Measurements from ENCODE around the gene PAOX. TPM values are rescaled to one million over a fixed set of nuclear protein-coding genes. Genes with fewer than 3 reads are reported as not detected.

PAOX gene
- total RNA-seq, 1 donor from 2014 or later: 8.8 TPM

- DNase-seq (ENCODE audit: low read depth, low spot score): no peak
Measured at GRCh38 chr10:133349577-133350011, 29.5 kb upstream of the PAOX start.

DNA sequence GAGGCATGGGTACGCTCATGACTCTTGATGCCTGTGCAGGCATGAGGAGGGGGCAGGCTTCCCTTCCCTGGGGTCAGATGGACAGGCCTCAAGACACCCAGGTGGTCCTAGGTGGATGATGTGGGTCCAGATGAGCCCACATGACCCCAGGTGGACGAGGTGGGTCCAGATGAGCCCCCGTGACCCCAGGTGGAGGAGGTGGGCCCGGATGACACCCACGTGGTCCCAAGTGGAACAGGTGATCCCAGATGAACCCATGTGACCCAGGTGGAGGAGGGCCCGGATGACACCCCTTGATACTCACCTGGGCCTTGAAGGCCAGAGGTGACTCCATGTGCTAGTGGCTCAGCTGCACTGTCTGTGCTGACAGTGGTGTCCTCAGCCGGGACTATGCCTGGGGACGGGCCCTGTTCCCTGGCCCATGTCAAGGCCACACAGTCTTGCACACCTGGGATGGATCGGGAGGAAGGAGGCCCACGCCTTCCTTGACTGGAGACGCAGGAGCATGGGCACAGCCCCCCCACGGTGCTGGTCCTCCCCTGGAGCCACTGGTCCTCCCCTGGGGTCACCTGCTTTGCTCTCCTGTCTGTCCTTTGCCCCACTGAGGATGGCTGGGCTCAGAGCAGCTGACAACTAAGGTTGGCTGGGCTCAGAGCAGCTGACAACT lies 28.6 kb upstream of the PAOX start:
- DNase-seq (ENCODE audit: low read depth, low spot score): no peak

GRCh38 chr10:133350950-133351329 lies 28.1 kb upstream of the PAOX start:
- DNase-seq (ENCODE audit: low read depth, low spot score): no peak

GRCh38 chr10:133351408-133352318 lies 27.4 kb upstream of the PAOX start:
- DNase-seq (ENCODE audit: low read depth, low spot score): no peak

DNA sequence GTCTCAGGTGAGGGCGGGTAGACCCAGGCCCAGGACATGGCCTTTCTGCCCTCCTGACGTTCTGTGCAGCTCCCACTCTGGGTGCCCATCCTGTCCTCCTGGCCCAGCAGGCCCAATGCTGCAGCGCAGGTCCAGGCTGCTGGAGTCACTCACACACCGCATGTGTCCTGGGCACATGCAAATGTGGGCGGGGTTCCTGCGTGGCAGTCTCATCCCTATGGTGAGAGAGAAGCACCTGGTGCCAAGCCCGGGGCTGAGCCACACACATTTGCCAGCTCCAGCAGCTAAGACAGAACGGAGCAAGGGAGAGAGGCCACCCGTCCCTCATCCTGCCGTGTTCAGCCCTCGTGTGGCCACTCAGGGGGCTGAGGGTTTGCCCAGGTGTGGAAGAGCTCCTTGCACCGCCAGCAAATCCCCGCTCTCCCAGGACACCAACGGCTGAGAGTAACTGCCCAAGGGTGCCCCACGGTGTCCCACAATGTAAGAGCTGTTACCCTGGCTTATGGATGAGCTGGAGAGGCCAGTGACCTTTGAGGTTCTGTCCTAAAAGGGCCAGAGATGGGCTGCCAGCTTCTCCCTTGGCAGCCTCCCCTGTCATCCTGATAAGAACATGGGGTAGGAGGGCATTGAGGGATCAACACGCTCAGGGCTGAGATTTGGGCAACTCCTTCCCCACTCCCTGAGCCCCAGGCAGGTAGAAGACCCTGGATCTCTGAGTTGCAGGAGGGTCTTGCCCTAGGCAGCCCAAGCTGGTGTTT lies 25.7 kb upstream of the PAOX start:
- no peak for DNase-seq (ENCODE audit: low read depth, low spot score)

GRCh38 chr10:133353988-133354605 lies 25.0 kb upstream of the PAOX start:
- no peak for DNase-seq (ENCODE audit: low read depth, low spot score)

GRCh38 chr10:133354672-133355240 lies 24.3 kb upstream of the PAOX start:
- no peak for DNase-seq (ENCODE audit: low read depth, low spot score)

GRCh38 chr10:133355266-133355665 lies 23.8 kb upstream of the PAOX start:
- DNase-seq (ENCODE audit: low read depth, low spot score): no peak

DNA sequence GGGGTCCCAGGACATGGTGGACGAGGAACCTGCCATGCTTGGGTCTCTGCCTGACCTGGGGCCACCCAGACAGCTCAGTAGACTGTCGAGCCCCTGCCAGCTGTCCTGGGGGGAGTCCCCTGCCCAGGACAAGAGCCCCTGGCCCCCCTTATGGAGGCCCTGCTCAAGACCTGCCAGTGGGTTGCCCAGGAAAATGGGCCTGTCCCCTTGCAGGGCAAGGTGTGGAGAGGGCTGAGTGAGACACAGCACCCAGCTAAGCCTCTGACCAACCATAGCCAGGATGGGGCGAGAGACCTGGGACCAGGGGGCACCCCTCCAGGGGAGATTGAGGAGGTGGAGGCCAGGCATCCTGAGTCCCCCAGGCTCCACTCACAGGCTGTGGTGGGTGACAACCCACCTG lies 23.1 kb upstream of the PAOX start:
- no peak for DNase-seq (ENCODE audit: low read depth, low spot score)

- no peak for DNase-seq (ENCODE audit: low read depth, low spot score)
Measured at GRCh38 chr10:133356549-133357284, 22.3 kb upstream of the PAOX start.

DNA sequence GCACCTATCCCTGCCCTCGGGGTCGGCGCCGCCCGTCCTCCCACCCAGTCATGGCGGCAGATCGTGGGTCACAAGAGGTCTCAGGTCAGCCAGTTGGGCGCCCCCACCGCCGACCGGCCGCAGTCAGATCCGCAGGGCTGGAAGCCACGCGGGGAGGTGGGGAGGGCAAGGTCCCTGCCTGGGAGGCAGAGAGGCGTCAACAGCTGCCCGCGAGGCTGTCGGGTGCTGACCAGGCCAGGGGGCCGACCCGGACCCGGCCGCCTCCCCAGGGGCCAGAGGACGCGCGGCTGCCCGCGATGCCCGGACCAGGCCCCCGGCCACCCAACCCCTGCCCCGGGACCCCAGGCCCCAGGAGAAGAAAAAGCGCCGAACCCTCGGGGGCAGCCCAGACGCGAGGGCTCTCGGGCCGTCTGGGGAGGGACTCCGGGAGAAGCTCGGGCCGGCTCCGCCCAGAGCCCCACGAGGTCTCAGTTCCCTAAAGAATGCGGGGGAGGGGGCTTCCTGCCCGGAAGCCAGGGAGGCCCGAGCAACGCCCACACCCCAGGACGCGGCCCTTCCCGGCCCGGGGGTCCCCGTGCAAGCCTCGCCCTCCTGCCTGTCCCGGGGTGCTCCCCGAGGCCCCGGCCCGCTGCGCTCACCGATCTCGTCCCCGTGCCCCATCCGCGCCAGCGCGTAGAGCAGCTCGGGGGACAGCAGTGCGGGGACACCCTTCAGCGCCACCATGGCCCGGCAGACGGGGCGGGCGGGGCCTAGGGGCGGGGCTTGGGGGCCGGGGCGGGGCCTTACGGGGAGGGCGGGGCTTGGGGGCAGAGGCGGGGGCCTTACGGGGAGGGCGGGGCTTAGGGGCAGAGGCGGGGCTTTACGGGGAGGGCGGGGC lies 21.5 kb upstream of the PAOX start, which contains the start of gene FUOM:
TSS of gene FUOM (minus strand) at position 735 of the 877 bp plus-strand sequence. CDS start at position 723, 12 bp downstream.
- DNase-seq (ENCODE audit: low read depth, low spot score): no peak

GRCh38 chr10:133358162-133358924 lies 20.7 kb upstream of the PAOX start:
- DNase-seq (ENCODE audit: low read depth, low spot score): no peak

DNA sequence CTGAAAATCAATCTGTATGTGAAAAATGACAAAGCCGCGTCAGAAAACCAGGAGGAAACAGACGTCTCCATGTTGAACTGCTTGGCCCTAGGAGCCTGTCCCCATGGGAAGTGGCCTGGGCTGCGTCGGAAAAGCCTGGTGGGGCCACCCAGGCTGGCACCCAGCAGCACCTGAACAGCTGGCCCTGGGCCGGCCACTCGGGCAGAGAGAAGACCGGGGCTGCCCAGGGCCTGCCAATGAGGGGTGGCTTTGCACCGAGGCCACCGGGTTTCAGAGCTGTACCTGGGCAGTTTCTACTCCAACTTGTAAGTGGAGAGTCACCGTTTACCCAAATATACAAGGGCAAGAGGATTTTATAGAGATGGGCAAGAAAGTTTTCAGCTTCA lies 20.1 kb upstream of the PAOX start:
- DNase-seq (ENCODE audit: low read depth, low spot score): no peak

DNA sequence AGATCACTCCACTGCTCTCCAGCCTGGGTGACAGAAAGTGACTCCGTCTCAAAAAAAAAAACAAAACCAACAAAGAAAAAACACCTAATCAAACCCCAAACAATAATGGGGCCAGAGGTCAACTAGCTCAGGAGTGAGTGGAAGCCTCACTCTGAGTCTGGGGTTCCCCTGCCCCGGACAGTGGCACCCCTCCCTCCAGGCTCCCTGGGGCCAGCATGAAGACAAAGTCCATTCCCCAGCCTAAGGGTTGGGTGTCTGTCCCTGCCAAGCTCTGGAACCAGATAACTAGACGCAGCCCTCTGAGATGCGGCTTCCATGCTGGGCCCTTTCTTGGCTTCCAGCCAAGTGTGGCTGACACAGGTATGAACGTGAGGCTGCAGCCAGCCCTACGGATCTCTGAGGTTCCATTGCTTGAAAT lies 19.5 kb upstream of the PAOX start:
- DNase-seq (ENCODE audit: low read depth, low spot score): no peak

- DNase-seq (ENCODE audit: low read depth, low spot score): no peak
Measured at GRCh38 chr10:133359972-133360610, 19.0 kb upstream of the PAOX start.

GRCh38 chr10:133361227-133361626 lies 17.8 kb upstream of the PAOX start:
- no peak for DNase-seq (ENCODE audit: low read depth, low spot score)

DNA sequence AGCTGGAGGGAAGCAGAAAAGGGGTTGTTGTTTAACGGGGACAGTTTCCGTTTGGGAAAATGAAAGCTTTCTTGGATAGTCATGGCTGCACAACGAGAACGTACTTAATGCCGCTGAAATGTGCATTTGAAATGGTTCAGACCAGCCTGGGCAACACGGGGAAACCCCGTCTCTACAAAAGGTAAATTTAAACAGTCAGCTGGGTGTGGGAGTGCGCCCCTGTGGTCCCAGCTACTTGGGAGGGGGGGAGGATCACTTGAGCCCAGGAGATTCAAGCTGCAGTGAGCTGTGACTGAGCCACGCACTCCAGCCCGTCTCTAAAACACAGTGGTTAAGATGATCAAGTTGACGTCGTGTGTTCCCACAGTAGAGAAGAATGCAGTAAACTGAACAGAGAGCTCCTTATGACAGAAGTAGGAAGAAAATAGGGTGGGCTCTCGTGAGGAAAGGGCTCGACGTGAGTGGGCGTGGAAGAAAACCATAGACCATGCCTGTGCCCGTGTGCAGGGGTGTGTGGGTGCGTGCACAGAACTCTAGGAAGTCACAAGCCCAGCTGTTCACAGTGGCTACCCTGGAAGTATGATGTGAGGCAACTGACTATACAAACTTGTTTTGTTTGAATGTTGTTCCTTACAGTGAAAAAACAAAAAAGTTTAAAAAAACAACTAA lies 17.2 kb upstream of the PAOX start:
- no peak for DNase-seq (ENCODE audit: low read depth, low spot score)

GRCh38 chr10:133362846-133363245 lies 16.2 kb upstream of the PAOX start:
- DNase-seq (ENCODE audit: low read depth, low spot score): no peak

Measured in pulmonary artery endothelial cell (primary cell).